Liver (tissue), 9 donors: Measurements from ENCODE around the gene CYFIP2. TPM values are rescaled to one million over a fixed set of nuclear protein-coding genes. Genes with fewer than 3 reads are reported as not detected.

Source experiments
- DNase-seq: peaks from one replicate; pipeline ENCODE4 v3.0.0-alpha.2; 2017; ENCODE audit warnings: low spot score
- H3K27ac ChIP-seq, 2 donors: one replicate each; pipeline ENCODE4 v1.7.0; 2013; ENCODE audit warnings: inconsistent platforms in 2 of 2, low read length in 2 of 2, control low read depth in 1 of 2, low read depth in 1 of 2, mild to moderate bottlenecking in 1 of 2
- H3K27me3 ChIP-seq, 4 donors: one replicate each; pipeline versions ENCODE4 v1.6.1 to v1.7.0; 2013; ENCODE audit warnings: low read length in 3 of 4, inconsistent platforms in 1 of 4, mild to moderate bottlenecking in 1 of 4, moderate library complexity in 1 of 4; ENCODE audit not compliant: control insufficient read depth in 4 of 4, insufficient read depth in 4 of 4
- H3K36me3 ChIP-seq, 4 donors: one replicate each; pipeline versions ENCODE4 v1.6.1 to v1.7.0; 2013; ENCODE audit warnings: low read length in 3 of 4, mild to moderate bottlenecking in 3 of 4, low read depth in 1 of 4, moderate library complexity in 1 of 4; ENCODE audit not compliant: control insufficient read depth in 4 of 4, insufficient read depth in 3 of 4
- H3K4me1 ChIP-seq, 4 donors: one replicate each; pipeline versions ENCODE4 v1.6.1 to v1.7.0; 2013; ENCODE audit warnings: low read length in 3 of 4, mild to moderate bottlenecking in 3 of 4, moderate library complexity in 1 of 4; ENCODE audit not compliant: control insufficient read depth in 4 of 4, insufficient read depth in 4 of 4
- H3K4me3 ChIP-seq, 3 donors: one replicate each; pipeline versions ENCODE4 v1.6.1 to v1.7.0; 2013; ENCODE audit warnings: low read length in 3 of 3, control low read depth in 1 of 3, low read depth in 1 of 3, mild to moderate bottlenecking in 1 of 3
- H3K9ac ChIP-seq, 2 donors: one replicate each; pipeline ENCODE4 v1.7.0; 2013; ENCODE audit warnings: low read length in 2 of 2, mild to moderate bottlenecking in 2 of 2, moderate library complexity in 2 of 2, control low read depth in 1 of 2, low read depth in 1 of 2
- H3K9me3 ChIP-seq, 4 donors: one replicate each; pipeline versions ENCODE4 v1.6.1 to v1.7.0; 2013; ENCODE audit warnings: low read length in 3 of 4; ENCODE audit not compliant: control insufficient read depth in 4 of 4
- ATF3 ChIP-seq: IDR thresholded peaks from 2 replicates; pipeline ENCODE4 v1.6.1; 2016; ENCODE audit warnings: antibody characterized with exemption
- CTCF ChIP-seq: fragments of 150-350 bp; IDR thresholded peaks from 2 replicates; pipeline ENCODE4 v1.5.1; 2017; ENCODE audit warnings: improper control_type of control experiment, low read depth, low read length; ENCODE audit not compliant: missing input control
- EGR1 ChIP-seq, 2 donors: IDR thresholded peaks; 2 replicates each; pipeline ENCODE4 v1.6.1; 2016 to 2018; ENCODE audit warnings: antibody characterized with exemption in 2 of 2, low read depth in 2 of 2
- FOXA1 ChIP-seq: IDR thresholded peaks from 2 replicates; pipeline ENCODE4 v1.6.1; 2016; ENCODE audit warnings: antibody characterized with exemption
- FOXA2 ChIP-seq: IDR thresholded peaks from 2 replicates; pipeline ENCODE4 v1.6.1; 2016; ENCODE audit warnings: antibody characterized with exemption
- GABPA ChIP-seq, 2 donors: IDR thresholded peaks in 1 of 2; conservative IDR thresholded peaks in 1 of 2; 2 replicates each; pipeline ENCODE4 v1.6.1; 2016; ENCODE audit warnings: antibody characterized with exemption in 2 of 2, mild to moderate bottlenecking in 1 of 2, moderate library complexity in 1 of 2
- HNF4A ChIP-seq, 2 donors: conservative IDR thresholded peaks; 2 replicates each; pipeline ENCODE4 v1.6.1; 2016; ENCODE audit warnings: antibody characterized with exemption in 2 of 2, mild to moderate bottlenecking in 2 of 2
- HNF4G ChIP-seq: IDR thresholded peaks from 2 replicates; pipeline ENCODE4 v1.6.1; 2016; ENCODE audit warnings: antibody characterized with exemption
- JUND ChIP-seq, 2 donors: IDR thresholded peaks; 2 replicates each; pipeline ENCODE4 v1.6.1; 2016; ENCODE audit warnings: antibody characterized with exemption in 2 of 2
- MAX ChIP-seq: IDR thresholded peaks from 2 replicates; pipeline ENCODE4 v1.6.1; 2016; ENCODE audit warnings: antibody characterized with exemption
- NR2F2 ChIP-seq: IDR thresholded peaks from 2 replicates; pipeline ENCODE4 v1.6.1; 2016; ENCODE audit warnings: antibody characterized with exemption
- RAD21 ChIP-seq, 2 donors: IDR thresholded peaks; 2 replicates each; pipeline ENCODE4 v1.6.1; 2016; ENCODE audit warnings: antibody characterized with exemption in 2 of 2, mild to moderate bottlenecking in 2 of 2
- REST ChIP-seq: IDR thresholded peaks from 2 replicates; pipeline ENCODE4 v1.6.1; 2016; ENCODE audit warnings: antibody characterized with exemption, mild to moderate bottlenecking
- RXRA ChIP-seq, 2 donors: IDR thresholded peaks; 2 replicates each; pipeline ENCODE4 v1.6.1; 2017 to 2018; ENCODE audit warnings: antibody characterized with exemption in 2 of 2, mild to moderate bottlenecking in 1 of 2
- SP1 ChIP-seq: IDR thresholded peaks from 2 replicates; pipeline ENCODE4 v1.6.1; 2018; ENCODE audit warnings: antibody characterized with exemption, mild to moderate bottlenecking
- YY1 ChIP-seq: IDR thresholded peaks from 2 replicates; pipeline ENCODE4 v1.6.1; 2016; ENCODE audit warnings: antibody characterized with exemption, mild to moderate bottlenecking
- WGBS: extraction: QIAGEN DNeasy Blood & Tissue Kit; methylation state at CpG from one replicate; pipeline ENCODE4 v1.1.7; 2013; 5-methylcytosine and 5-hydroxymethylcytosine counted together
- polyA plus RNA-seq, 2 donors: library from polyadenylated mRNA; stranded (reverse) in 1 of 2; unstranded in 1 of 2; fragments of 200-250 nt in 1 of 2; fragments of >200 nt in 1 of 2; fragmentation: Nextera tagmentation in 1 of 2; extraction: Ambion mirVana in 1 of 2; gene quantifications; one replicate each; pipeline versions ENCODE4 v1.2.1 to v1.2.3, GENCODE V29; 2013 to 2015
- total RNA-seq, 2 donors: library from RNA; depleted of rRNA; stranded (reverse); fragments of >200 nt; gene quantifications; one replicate each; pipeline ENCODE4 v1.2.3, GENCODE V29; 2014
- donor health status: healthy.
- donor health status: healthy.
- donor health status: healthy.
- donor health status: healthy.
- donor health status: healthy.

CYFIP2 gene
- total and polyA plus RNA-seq, 4 donors = 12.6 to 38.9 (median 28.2) TPM

GRCh38 chr5:157366741-157367674 lies 101.1 kb downstream of the CYFIP2 start:
- Histone ChIP-seq H3K9me3 (no peaks in the 10 kb centered on the region), H3K4me3 (no peak overlapping the region), H3K36me3 (peaks cover 4 to 8% (median 6%) of the 10 kb centered on the region in 4 donors), H3K9ac (no peak overlapping the region), H3K27ac (no peak overlapping the region), H3K27me3 (no peaks in the 10 kb centered on the region), H3K4me1 (no peaks in the 10 kb centered on the region)
- WGBS = 81% methylated on average over 7 of the region's 7 CpGs
- TF ChIP-seq NR2F2 (no peak), CTCF (peak; percentile 24), RAD21 (IDR thresholded peaks at IDR 0.05) (peak; percentile 55 to 57)
- DNase-seq = no peak

GRCh38 chr5:157369507-157369906 lies 103.6 kb downstream of the CYFIP2 start:
- no peak overlapping the region for H3K27ac ChIP-seq
- no peaks in the 10 kb centered on the region for H3K9me3 ChIP-seq
- DNase-seq = no peak
- TF ChIP-seq YY1 (no peak), FOXA2 (no peak), HNF4A (conservative IDR thresholded peaks at IDR 0.05) (no peak), MAX (no peak), CTCF (no peak), RAD21 (IDR thresholded peaks at IDR 0.05) (no peak), ATF3 (no peak), GABPA (IDR thresholded peaks at IDR 0.05 in 1 of 2, conservative IDR thresholded peaks at IDR 0.05 in 1 of 2) (no peak)
- WGBS = 97% methylated on average over 2 of the region's 2 CpGs
- no peak overlapping the region for H3K4me3 ChIP-seq
- H3K27me3 ChIP-seq = no peaks in the 10 kb centered on the region
- H3K36me3 ChIP-seq = peaks cover 4 to 7% (median 4%) of the 10 kb centered on the region in 4 donors
- no peaks in the 10 kb centered on the region for H3K4me1 ChIP-seq
- no peak overlapping the region for H3K9ac ChIP-seq

GRCh38 chr5:157370967-157371366 lies 105.0 kb downstream of the CYFIP2 start:
- Histone ChIP-seq H3K27me3 (no peaks in the 10 kb centered on the region), H3K4me1 (no peaks in the 10 kb centered on the region), H3K9ac (no peak overlapping the region), H3K27ac (no peak overlapping the region), H3K36me3 (peaks cover 0 to 6% (median 4%) of the 10 kb centered on the region in 4 donors), H3K4me3 (no peak overlapping the region), H3K9me3 (no peaks in the 10 kb centered on the region)
- no peak for DNase-seq
- 92% methylated on average over 6 of the region's 6 CpGs for WGBS
- TF ChIP-seq FOXA2 = no peak
- no peak for TF ChIP-seq RXRA (IDR thresholded peaks at IDR 0.05)
- TF ChIP-seq ATF3 = no peak
- no peak for TF ChIP-seq SP1
- TF ChIP-seq HNF4A (conservative IDR thresholded peaks at IDR 0.05) = no peak
- no peak for TF ChIP-seq FOXA1
- TF ChIP-seq GABPA (IDR thresholded peaks at IDR 0.05 in 1 of 2, conservative IDR thresholded peaks at IDR 0.05 in 1 of 2) = no peak
- TF ChIP-seq RAD21 (IDR thresholded peaks at IDR 0.05) = no peak
- no peak for TF ChIP-seq JUND (IDR thresholded peaks at IDR 0.05)
- no peak for TF ChIP-seq HNF4G
- TF ChIP-seq REST = no peak
- TF ChIP-seq EGR1 (IDR thresholded peaks at IDR 0.05; ENCODE audit: low read depth in 2 of 2) = no peak
- no peak for TF ChIP-seq MAX
